ENCODE results near the gene TMEM53.

The TMEM53 gene

DNA sequence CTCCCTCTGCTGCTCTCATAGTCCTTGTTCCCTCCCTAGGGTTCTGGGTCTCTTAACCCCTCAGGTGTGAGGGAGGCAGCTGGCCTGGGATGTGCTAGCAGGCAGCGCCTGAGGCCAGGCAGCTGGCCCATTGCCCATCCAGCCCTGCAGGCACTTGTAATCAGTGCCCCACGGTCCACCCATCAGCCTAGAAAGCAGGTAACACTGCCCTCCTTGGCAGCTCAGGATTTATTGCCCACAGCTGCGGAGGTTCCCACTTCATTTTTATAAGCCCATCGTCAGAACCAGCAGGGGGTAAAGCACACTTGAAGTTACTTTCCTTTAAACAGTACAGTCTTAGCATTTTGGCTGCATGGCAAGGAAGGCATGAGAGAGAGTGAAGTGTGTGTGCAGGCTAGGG lies 70.6 kb downstream of the TMEM53 start (continued):
- TF ChIP-seq IKZF3 (tag by site-specific recombination; IDR thresholded peaks at IDR 0.05) (no peak; the same call in none of the 2 replicates), ZNF335 (tag by site-specific recombination; conservative IDR thresholded peaks at IDR 0.05) (peak; percentile 63), ZNF121 (tag by site-specific recombination; IDR thresholded peaks at IDR 0.05) (no peak), ZNF138 (tag by site-specific recombination; IDR thresholded peaks at IDR 0.05; ENCODE audit: borderline replicate concordance) (no peak), ZBTB1 (tag by site-specific recombination; IDR thresholded peaks at IDR 0.05) (no peak), ZNF354C (tag by site-specific recombination; IDR thresholded peaks at IDR 0.05; ENCODE audit: borderline replicate concordance, low read depth) (no peak), ZNF610 (tag by site-specific recombination; IDR thresholded peaks at IDR 0.05; ENCODE audit: borderline replicate concordance) (0 out of 2 replicates have a peak, but pooled peaks have one; percentile 42), SP7 (tag by site-specific recombination; IDR thresholded peaks at IDR 0.05) (peak; percentile 97), ZNF311 (tag by site-specific recombination; IDR thresholded peaks at IDR 0.05; ENCODE audit: borderline replicate concordance) (no peak), GLIS2 (tag by site-specific recombination; IDR thresholded peaks at IDR 0.05) (0 out of 2 replicates have a peak, but pooled peaks have one; percentile 17), KLF16 (tag by site-specific recombination; IDR thresholded peaks at IDR 0.05) (peak; percentile 49; the same call in 1 of the 2 replicates), ZNF510 (tag by site-specific recombination; IDR thresholded peaks at IDR 0.05; ENCODE audit: insufficient replicate concordance) (no peak), ZIC2 (tag by site-specific recombination; IDR thresholded peaks at IDR 0.05) (peak; percentile 91), ZBTB10 (tag by site-specific recombination; IDR thresholded peaks at IDR 0.05) (no peak), ZNF776 (tag by site-specific recombination; IDR thresholded peaks at IDR 0.05; ENCODE audit: borderline replicate concordance) (no peak), ZBTB21 (tag by site-specific recombination; IDR thresholded peaks at IDR 0.05) (no peak), PATZ1 (tag by site-specific recombination; IDR thresholded peaks at IDR 0.05) (peak; percentile 54; the same call in 1 of the 2 replicates), ZNF654 (tag by site-specific recombination; IDR thresholded peaks at IDR 0.05; ENCODE audit: low read depth) (no peak), ZNF560 (tag by site-specific recombination; IDR thresholded peaks at IDR 0.05; ENCODE audit: borderline replicate concordance) (no peak), KLF8 (tag by site-specific recombination; IDR thresholded peaks at IDR 0.05) (no peak), ZNF211 (tag by site-specific recombination; IDR thresholded peaks at IDR 0.05; ENCODE audit: low read depth) (no peak), ZNF133 (tag by site-specific recombination; IDR thresholded peaks at IDR 0.05) (no peak), ZNF837 (tag by site-specific recombination; IDR thresholded peaks at IDR 0.05) (no peak), YY2 (tag by site-specific recombination; IDR thresholded peaks at IDR 0.05) (no peak), ZNF501 (tag by site-specific recombination; IDR thresholded peaks at IDR 0.05) (no peak), ZNF658 (tag by site-specific recombination; IDR thresholded peaks at IDR 0.05) (no peak), ZNF157 (tag by site-specific recombination; IDR thresholded peaks at IDR 0.05) (no peak), ZFP3 (tag by site-specific recombination; IDR thresholded peaks at IDR 0.05; ENCODE audit: low read depth) (peak; percentile 31; the same call in 1 of the 2 replicates), TSHZ1 (tag by site-specific recombination; IDR thresholded peaks at IDR 0.05; ENCODE audit: borderline replicate concordance) (peak; percentile 51; the same call in 1 of the 2 replicates)
- TF ChIP-seq, protein P1, sequence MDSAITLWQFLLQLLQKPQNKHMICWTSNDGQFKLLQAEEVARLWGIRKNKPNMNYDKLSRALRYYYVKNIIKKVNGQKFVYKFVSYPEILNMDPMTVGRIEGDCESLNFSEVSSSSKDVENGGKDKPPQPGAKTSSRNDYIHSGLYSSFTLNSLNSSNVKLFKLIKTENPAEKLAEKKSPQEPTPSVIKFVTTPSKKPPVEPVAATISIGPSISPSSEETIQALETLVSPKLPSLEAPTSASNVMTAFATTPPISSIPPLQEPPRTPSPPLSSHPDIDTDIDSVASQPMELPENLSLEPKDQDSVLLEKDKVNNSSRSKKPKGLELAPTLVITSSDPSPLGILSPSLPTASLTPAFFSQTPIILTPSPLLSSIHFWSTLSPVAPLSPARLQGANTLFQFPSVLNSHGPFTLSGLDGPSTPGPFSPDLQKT (IDR thresholded peaks at IDR 0.05; ENCODE audit: borderline replicate concordance, low read depth, low read length) = no peak

All from HEK293 (cell line).